K562 (cell line): ENCODE results near the gene RNASE13. TPM values are rescaled to one million over a fixed set of nuclear protein-coding genes. Genes with fewer than 3 reads are reported as not detected.

ENCODE experiments used
- CREB5 ChIP-seq: fragments of 250-450 bp; sonication (Bioruptor Pico); IDR thresholded peaks from 2 replicates; pipeline ENCODE4 v1.5.0; 2020; ENCODE audit warnings: mild to moderate bottlenecking
- FOXJ3 ChIP-seq: sonication (generic); formaldehyde crosslinking; IDR thresholded peaks from 2 replicates; pipeline ENCODE4 v1.4.0; 2020; ENCODE audit warnings: mild to moderate bottlenecking, missing genetic modification reagents
- NR2C1 ChIP-seq, 2 experiments: fragments of 450-650 bp; IDR thresholded peaks; 2 replicates each; pipeline ENCODE4 v1.6.1; 2017; ENCODE audit warnings: mild to moderate bottlenecking in 2 of 2, antibody characterized with exemption in 1 of 2, inconsistent platforms in 1 of 2, missing compliant biosample characterization in 1 of 2, missing genetic modification characterization in 1 of 2
- RREB1 ChIP-seq: fragments of 250-450 bp; sonication (Bioruptor Pico); IDR thresholded peaks from 2 replicates; pipeline ENCODE4 v1.4.0; 2020
- SOX6 ChIP-seq: fragments of 450-650 bp; IDR thresholded peaks from 2 replicates; pipeline ENCODE4 v1.6.1; 2014; ENCODE audit warnings: mild to moderate bottlenecking
- ZBTB26 ChIP-seq: fragments of 450-650 bp; formaldehyde crosslinking; IDR thresholded peaks from 2 replicates; pipeline ENCODE4 v1.4.0; 2022; ENCODE audit warnings: missing genetic modification characterization
- ZFPM2 ChIP-seq: fragments of 250-450 bp; sonication (Bioruptor Pico); IDR thresholded peaks from 2 replicates; pipeline ENCODE4 v1.5.1; 2022; ENCODE audit warnings: mild to moderate bottlenecking
- polyA plus RNA-seq, 8 experiments: library from polyadenylated mRNA; depleted of rRNA in 4 of 8; stranded (reverse) in 5 of 8; unstranded in 3 of 8; fragments of >200 nt; fragmentation: Nextera tagmentation in 2 of 8; fragmentation: Illumina TruSeq in 1 of 8; extraction: Ambion mirVana in 2 of 8; extraction: Trizol in 1 of 8; gene quantifications; 2 replicates each; pipeline versions ENCODE4 v1.2.1 to v1.2.3, GENCODE V29; 2011 to 2014; ENCODE audit warnings: inconsistent platforms in 1 of 8, missing spikeins in 1 of 8
- total RNA-seq, 7 experiments: library from RNA; depleted of rRNA in 6 of 7; stranded (reverse); fragments of >200 nt in 6 of 7; fragmentation: Illumina TruSeq in 2 of 7; extraction: Trizol in 2 of 7; gene quantifications; 2 replicates each; pipeline versions ENCODE4 v1.2.1 to v1.2.3, GENCODE V29; 2011 to 2021; ENCODE audit warnings: low replicate concordance in 1 of 7

Gene RNASE13
- total and polyA plus RNA-seq, 9 of the 15 experiments (the other 6 are each of a cell fraction or from before 2014, with no cell fraction given), result not detected

- TF ChIP-seq RREB1 (no peak), SOX6 (peak; percentile 55; the same call in 1 of the 2 replicates), CREB5 (CRISPR knock-in tag) (no peak), ZBTB26 (CRISPR knock-in tag) (no peak), FOXJ3 (CRISPR knock-in tag) (no peak), ZFPM2 (CRISPR knock-in tag) (no peak), NR2C1 (IDR thresholded peaks at IDR 0.05) (no peak), NR2C1 (tag; IDR thresholded peaks at IDR 0.05) (0 out of 2 replicates have a peak, but pooled peaks have one; percentile 31)
These were observed 14.0 kb upstream of the RNASE13 start (continued) for GRCh38 chr14:21048638-21049037.
